HT1080 (cell line): ENCODE results near the gene HS3ST2. TPM values are rescaled to one million over a fixed set of nuclear protein-coding genes. Genes with fewer than 3 reads are reported as not detected.

ENCODE experiments used
- DNase-seq: peaks from one replicate; pipeline ENCODE4 v3.0.0-alpha.2; 2015; ENCODE audit warnings: low read depth
- polyA plus RNA-seq, 2 experiments: library from polyadenylated mRNA; depleted of rRNA; stranded (reverse); fragments of >200 nt; gene quantifications; 2 replicates each; pipeline ENCODE4 v1.2.3, GENCODE V29; 2015
- total RNA-seq: library from RNA; depleted of rRNA; stranded (reverse); fragments of >200 nt; shearing (Covaris generic); gene quantifications from 2 replicates; pipeline ENCODE4 v1.2.3, GENCODE V29; 2014; rRNA removed

Gene HS3ST2
- total RNA-seq = not detected in 2 replicates
- 0.02 TPM in 1 of 2 replicates, not detected in the other for polyA plus RNA-seq (2015; cell fraction: cytosol; rRNA removed)
- not detected in 2 replicates for polyA plus RNA-seq (2015; cell fraction: nucleus; rRNA removed)

GRCh38 chr16:22813948-22814710 lies at the start of gene HS3ST2:
Gene HS3ST2, plus strand, starts transcription at chr16:22814162. Its CDS starts 449 bp downstream, at chr16:22814611.
- DNase-seq = no peak

- no peak for DNase-seq
These were observed 49.2 kb upstream of the HS3ST2 start for GRCh38 chr16:22764662-22765327.

GRCh38 chr16:22765479-22765878 lies 48.5 kb upstream of the HS3ST2 start:
- no peak for DNase-seq

GRCh38 chr16:22770866-22771265 lies 43.1 kb upstream of the HS3ST2 start:
- DNase-seq = peak; percentile 43

- DNase-seq = no peak
These were observed 42.4 kb upstream of the HS3ST2 start for GRCh38 chr16:22771551-22771950.

- DNase-seq = no peak
These were observed 38.6 kb upstream of the HS3ST2 start for GRCh38 chr16:22775220-22775922.

- DNase-seq = no peak
These were observed 32.5 kb upstream of the HS3ST2 start for GRCh38 chr16:22781480-22781879.

GRCh38 chr16:22782314-22782713 lies 31.6 kb upstream of the HS3ST2 start:
- peak; percentile 6 for DNase-seq

GRCh38 chr16:22784690-22785214 lies 29.2 kb upstream of the HS3ST2 start:
- DNase-seq = no peak

- no peak for DNase-seq
These were observed 28.4 kb upstream of the HS3ST2 start for GRCh38 chr16:22785552-22785951.

- DNase-seq = no peak
These were observed 27.7 kb upstream of the HS3ST2 start for GRCh38 chr16:22786284-22786683.

GRCh38 chr16:22786691-22787090 lies 27.3 kb upstream of the HS3ST2 start:
- DNase-seq = no peak

GRCh38 chr16:22787466-22788192 lies 26.3 kb upstream of the HS3ST2 start:
- peak; percentile 98 for DNase-seq

- DNase-seq = no peak
These were observed 25.8 kb upstream of the HS3ST2 start for GRCh38 chr16:22788193-22788530.

- DNase-seq = peak; percentile 87
These were observed 24.5 kb upstream of the HS3ST2 start for GRCh38 chr16:22789281-22789945.

GRCh38 chr16:22797551-22797950 lies 16.4 kb upstream of the HS3ST2 start:
- no peak for DNase-seq

- no peak for DNase-seq
These were observed 14.8 kb upstream of the HS3ST2 start for GRCh38 chr16:22799113-22799512.

- DNase-seq = no peak
These were observed 9.1 kb upstream of the HS3ST2 start for GRCh38 chr16:22804893-22805292.

GRCh38 chr16:22805326-22805725 lies 8.6 kb upstream of the HS3ST2 start:
- DNase-seq = no peak

- DNase-seq = no peak
These were observed 7.2 kb upstream of the HS3ST2 start for GRCh38 chr16:22806811-22807210.

GRCh38 chr16:22810226-22810625 lies 3.7 kb upstream of the HS3ST2 start:
- DNase-seq = no peak
